Measurements from ENCODE around the gene USP9X.
"Not testable (repeated sequence)": the region's sequence is repeated elsewhere in the genome, so short reads cannot be mapped to it uniquely, and the experiment has no call there.

Gene USP9X

GRCh38 chrX:41051288-41051687 is 34.0 kb upstream of the USP9X start:
- no peaks in the 10 kb centered on the region for H3K9me3 ChIP-seq (ENCODE audit: control insufficient read depth in 2 of 2, low read length in 2 of 2)
- peaks cover 3 to 5% of the 10 kb centered on the region in 2 donors for H3K27me3 ChIP-seq (ENCODE audit: control insufficient read depth in 2 of 2, insufficient read depth in 2 of 2, low read length in 2 of 2)
- H3K27ac ChIP-seq (ENCODE audit: low read depth in 2 of 2, low read length in 2 of 2), result no peak overlapping the region
- H3K9ac ChIP-seq (ENCODE audit: low read depth in 1 of 2, low read length in 2 of 2), result no peak overlapping the region
- no peaks in the 10 kb centered on the region for H3K36me3 ChIP-seq (ENCODE audit: control insufficient read depth in 2 of 2, insufficient read depth in 2 of 2, low read length in 2 of 2)
- H3K4me1 ChIP-seq (ENCODE audit: control insufficient read depth in 2 of 2, insufficient read depth in 2 of 2, low read length in 2 of 2), result no peaks in the 10 kb centered on the region
- H3K4me3 ChIP-seq (ENCODE audit: low read length in 2 of 2), result no peak overlapping the region

GRCh38 chrX:41055740-41056139 is 29.5 kb upstream of the USP9X start:
- Histone ChIP-seq H3K27ac (ENCODE audit: low read depth in 2 of 2, low read length in 2 of 2) (no peak overlapping the region), H3K9ac (ENCODE audit: low read depth in 1 of 2, low read length in 2 of 2) (no peak overlapping the region), H3K4me3 (ENCODE audit: low read length in 2 of 2) (no peak overlapping the region), H3K9me3 (ENCODE audit: control insufficient read depth in 2 of 2, low read length in 2 of 2) (no peaks in the 10 kb centered on the region), H3K36me3 (ENCODE audit: control insufficient read depth in 2 of 2, insufficient read depth in 2 of 2, low read length in 2 of 2) (no peaks in the 10 kb centered on the region), H3K27me3 (ENCODE audit: control insufficient read depth in 2 of 2, insufficient read depth in 2 of 2, low read length in 2 of 2) (no peaks in the 10 kb centered on the region), H3K4me1 (ENCODE audit: control insufficient read depth in 2 of 2, insufficient read depth in 2 of 2, low read length in 2 of 2) (no peaks in the 10 kb centered on the region)

- not testable (repeated sequence) for H3K27me3 ChIP-seq (ENCODE audit: control insufficient read depth in 2 of 2, insufficient read depth in 2 of 2, low read length in 2 of 2); H3K36me3 ChIP-seq (ENCODE audit: control insufficient read depth in 2 of 2, insufficient read depth in 2 of 2, low read length in 2 of 2); H3K27ac ChIP-seq (ENCODE audit: low read depth in 2 of 2, low read length in 2 of 2); H3K9ac ChIP-seq (ENCODE audit: low read depth in 1 of 2, low read length in 2 of 2); H3K9me3 ChIP-seq (ENCODE audit: control insufficient read depth in 2 of 2, low read length in 2 of 2); H3K4me1 ChIP-seq (ENCODE audit: control insufficient read depth in 2 of 2, insufficient read depth in 2 of 2, low read length in 2 of 2); H3K4me3 ChIP-seq (ENCODE audit: low read length in 2 of 2)
Measured at GRCh38 chrX:41063276-41063675, 22.0 kb upstream of the USP9X start.

DNA sequence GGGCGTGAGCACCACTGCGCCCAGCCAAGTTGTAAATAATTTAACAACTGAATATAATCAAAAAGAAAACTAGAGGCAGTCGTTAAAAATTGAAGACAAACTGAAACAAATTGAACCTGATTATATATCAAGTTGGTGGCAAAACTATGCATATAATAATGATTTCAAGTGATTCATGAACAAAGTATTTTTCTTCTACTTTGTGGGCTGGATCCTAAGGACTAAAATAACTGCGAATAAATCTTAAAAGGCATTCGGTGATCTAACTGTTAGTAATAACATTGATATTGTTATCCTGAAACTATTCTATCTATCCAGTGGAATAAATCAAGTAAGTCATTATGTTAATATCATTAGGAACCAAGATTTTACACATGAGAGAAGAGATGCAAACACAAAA is 21.2 kb upstream of the USP9X start:
- Histone ChIP-seq H3K36me3 (ENCODE audit: control insufficient read depth in 2 of 2, insufficient read depth in 2 of 2, low read length in 2 of 2) (no peaks in the 10 kb centered on the region), H3K4me1 (ENCODE audit: control insufficient read depth in 2 of 2, insufficient read depth in 2 of 2, low read length in 2 of 2) (no peaks in the 10 kb centered on the region), H3K27ac (ENCODE audit: low read depth in 2 of 2, low read length in 2 of 2) (no peak overlapping the region), H3K9me3 (ENCODE audit: control insufficient read depth in 2 of 2, low read length in 2 of 2) (no peaks in the 10 kb centered on the region), H3K9ac (ENCODE audit: low read depth in 1 of 2, low read length in 2 of 2) (no peak overlapping the region), H3K4me3 (ENCODE audit: low read length in 2 of 2) (no peak overlapping the region), H3K27me3 (ENCODE audit: control insufficient read depth in 2 of 2, insufficient read depth in 2 of 2, low read length in 2 of 2) (peaks cover 3 to 9% of the 10 kb centered on the region in 2 donors)

- Histone ChIP-seq H3K36me3 (ENCODE audit: control insufficient read depth in 2 of 2, insufficient read depth in 2 of 2, low read length in 2 of 2) (no peaks in the 10 kb centered on the region), H3K9ac (ENCODE audit: low read depth in 1 of 2, low read length in 2 of 2) (no peak overlapping the region), H3K4me3 (ENCODE audit: low read length in 2 of 2) (no peak overlapping the region), H3K9me3 (ENCODE audit: control insufficient read depth in 2 of 2, low read length in 2 of 2) (no peaks in the 10 kb centered on the region), H3K27me3 (ENCODE audit: control insufficient read depth in 2 of 2, insufficient read depth in 2 of 2, low read length in 2 of 2) (peaks cover 3 to 9% of the 10 kb centered on the region in 2 donors), H3K27ac (ENCODE audit: low read depth in 2 of 2, low read length in 2 of 2) (no peak overlapping the region), H3K4me1 (ENCODE audit: control insufficient read depth in 2 of 2, insufficient read depth in 2 of 2, low read length in 2 of 2) (no peaks in the 10 kb centered on the region)
Measured at GRCh38 chrX:41066391-41066790, 18.9 kb upstream of the USP9X start.

GRCh38 chrX:41066969-41067368 is 18.3 kb upstream of the USP9X start:
- Histone ChIP-seq H3K27ac (ENCODE audit: low read depth in 2 of 2, low read length in 2 of 2) (no peak overlapping the region), H3K27me3 (ENCODE audit: control insufficient read depth in 2 of 2, insufficient read depth in 2 of 2, low read length in 2 of 2) (peaks cover 3 to 9% of the 10 kb centered on the region in 2 donors), H3K36me3 (ENCODE audit: control insufficient read depth in 2 of 2, insufficient read depth in 2 of 2, low read length in 2 of 2) (no peaks in the 10 kb centered on the region), H3K4me1 (ENCODE audit: control insufficient read depth in 2 of 2, insufficient read depth in 2 of 2, low read length in 2 of 2) (no peaks in the 10 kb centered on the region), H3K9me3 (ENCODE audit: control insufficient read depth in 2 of 2, low read length in 2 of 2) (no peaks in the 10 kb centered on the region), H3K9ac (ENCODE audit: low read depth in 1 of 2, low read length in 2 of 2) (no peak overlapping the region), H3K4me3 (ENCODE audit: low read length in 2 of 2) (no peak overlapping the region)

- H3K27me3 ChIP-seq (ENCODE audit: control insufficient read depth in 2 of 2, insufficient read depth in 2 of 2, low read length in 2 of 2), result peaks cover 3 to 9% of the 10 kb centered on the region in 2 donors
- no peak overlapping the region for H3K27ac ChIP-seq (ENCODE audit: low read depth in 2 of 2, low read length in 2 of 2)
- no peaks in the 10 kb centered on the region for H3K36me3 ChIP-seq (ENCODE audit: control insufficient read depth in 2 of 2, insufficient read depth in 2 of 2, low read length in 2 of 2)
- no peak overlapping the region for H3K9ac ChIP-seq (ENCODE audit: low read depth in 1 of 2, low read length in 2 of 2)
- H3K4me3 ChIP-seq (ENCODE audit: low read length in 2 of 2), result no peak overlapping the region
- no peaks in the 10 kb centered on the region for H3K9me3 ChIP-seq (ENCODE audit: control insufficient read depth in 2 of 2, low read length in 2 of 2)
- H3K4me1 ChIP-seq (ENCODE audit: control insufficient read depth in 2 of 2, insufficient read depth in 2 of 2, low read length in 2 of 2), result no peaks in the 10 kb centered on the region
Measured at GRCh38 chrX:41067721-41068120, 17.5 kb upstream of the USP9X start.

DNA sequence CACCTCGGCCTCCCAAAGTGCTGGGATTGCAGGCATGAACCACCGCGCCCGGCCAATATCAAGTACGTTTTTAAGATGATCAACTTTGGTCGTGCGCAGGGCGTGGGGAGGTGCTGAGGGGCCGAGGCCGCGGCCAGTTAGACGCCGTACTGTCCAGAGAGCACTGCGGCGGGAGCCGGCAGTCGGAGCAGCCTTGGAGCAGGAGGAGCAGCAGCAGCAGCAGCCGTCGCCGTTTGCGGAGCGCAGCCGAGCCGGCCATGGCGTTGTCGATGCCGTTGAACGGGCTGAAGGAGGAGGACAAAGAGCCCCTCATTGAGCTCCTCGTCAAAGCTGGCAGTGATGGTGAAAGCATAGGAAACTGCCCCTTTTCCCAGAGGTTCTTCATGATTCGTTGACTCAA is 8.5 kb upstream of the USP9X start:
- Histone ChIP-seq H3K27ac (ENCODE audit: low read depth in 2 of 2, low read length in 2 of 2) (no peak overlapping the region), H3K4me3 (ENCODE audit: low read length in 2 of 2) (no peak overlapping the region)

DNA sequence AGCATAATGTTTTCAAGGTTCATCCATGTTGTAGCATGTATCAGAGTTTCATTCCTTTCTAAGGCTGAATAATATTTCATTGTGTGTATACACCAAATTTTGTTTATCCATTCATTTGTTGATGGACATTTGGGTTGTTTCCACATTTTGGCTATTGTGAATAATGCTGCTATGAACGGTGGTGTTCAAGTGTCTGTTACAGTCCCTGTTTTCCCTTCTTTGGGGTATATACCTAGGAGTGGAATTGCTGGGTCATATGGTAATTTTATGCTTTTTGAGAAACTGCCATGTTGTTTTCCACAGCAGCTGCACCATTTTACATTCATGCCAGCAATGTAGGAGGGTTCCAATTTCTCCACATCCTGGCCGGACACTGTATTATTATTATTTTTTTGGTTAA is 3.4 kb upstream of the USP9X start:
- Histone ChIP-seq H3K27ac (ENCODE audit: low read depth in 2 of 2, low read length in 2 of 2) (no peak overlapping the region), H3K4me3 (ENCODE audit: low read length in 2 of 2) (no peak overlapping the region), H3K9me3 (ENCODE audit: control insufficient read depth in 2 of 2, low read length in 2 of 2) (no peaks in the 10 kb centered on the region), H3K27me3 (ENCODE audit: control insufficient read depth in 2 of 2, insufficient read depth in 2 of 2, low read length in 2 of 2) (peaks cover 0 to 5% of the 10 kb centered on the region in 2 donors), H3K9ac (ENCODE audit: low read depth in 1 of 2, low read length in 2 of 2) (no peak overlapping the region), H3K36me3 (ENCODE audit: control insufficient read depth in 2 of 2, insufficient read depth in 2 of 2, low read length in 2 of 2) (no peaks in the 10 kb centered on the region), H3K4me1 (ENCODE audit: control insufficient read depth in 2 of 2, insufficient read depth in 2 of 2, low read length in 2 of 2) (peaks cover 0 to 3% of the 10 kb centered on the region in 2 donors)

More for the DNA sequence above, 8.5 kb upstream of the USP9X start:
- Histone ChIP-seq H3K4me1 (ENCODE audit: control insufficient read depth in 2 of 2, insufficient read depth in 2 of 2, low read length in 2 of 2) (no peaks in the 10 kb centered on the region), H3K36me3 (ENCODE audit: control insufficient read depth in 2 of 2, insufficient read depth in 2 of 2, low read length in 2 of 2) (no peaks in the 10 kb centered on the region), H3K9ac (ENCODE audit: low read depth in 1 of 2, low read length in 2 of 2) (no peak overlapping the region), H3K9me3 (ENCODE audit: control insufficient read depth in 2 of 2, low read length in 2 of 2) (no peaks in the 10 kb centered on the region), H3K27me3 (ENCODE audit: control insufficient read depth in 2 of 2, insufficient read depth in 2 of 2, low read length in 2 of 2) (peaks cover 0 to 8% of the 10 kb centered on the region in 2 donors)

GRCh38 chrX:41082783-41083182 is 2.5 kb upstream of the USP9X start:
- H3K27ac ChIP-seq (ENCODE audit: low read depth in 2 of 2, low read length in 2 of 2), result no peak overlapping the region
- no peak overlapping the region for H3K9ac ChIP-seq (ENCODE audit: low read depth in 1 of 2, low read length in 2 of 2)
- H3K9me3 ChIP-seq (ENCODE audit: control insufficient read depth in 2 of 2, low read length in 2 of 2), result no peaks in the 10 kb centered on the region
- no peaks in the 10 kb centered on the region for H3K36me3 ChIP-seq (ENCODE audit: control insufficient read depth in 2 of 2, insufficient read depth in 2 of 2, low read length in 2 of 2)
- H3K4me1 ChIP-seq (ENCODE audit: control insufficient read depth in 2 of 2, insufficient read depth in 2 of 2, low read length in 2 of 2), result peaks cover 0 to 3% of the 10 kb centered on the region in 2 donors
- peaks cover 0 to 5% of the 10 kb centered on the region in 2 donors for H3K27me3 ChIP-seq (ENCODE audit: control insufficient read depth in 2 of 2, insufficient read depth in 2 of 2, low read length in 2 of 2)
- no peak overlapping the region for H3K4me3 ChIP-seq (ENCODE audit: low read length in 2 of 2)
